ENCODE data around the gene TMEM204.

Gene TMEM204

DNA sequence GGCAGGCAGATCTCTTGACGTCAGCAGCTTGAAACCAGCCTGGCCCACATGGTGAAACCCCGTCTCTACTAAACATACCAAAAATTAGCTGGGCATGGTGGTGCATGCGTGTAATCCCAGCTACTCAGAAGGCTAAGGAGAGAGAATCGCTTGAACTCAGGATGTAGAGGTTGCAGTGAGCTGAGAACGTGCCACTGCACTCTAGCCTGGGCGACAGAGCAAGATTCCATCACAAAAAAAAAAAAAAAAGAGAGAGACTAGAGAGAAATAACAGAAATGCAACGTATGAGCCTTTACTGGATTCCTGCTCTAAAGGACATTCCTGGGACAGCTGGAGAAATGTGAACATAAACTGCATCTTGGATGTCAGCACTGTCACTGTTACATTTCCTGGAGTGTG, 67.6 kb downstream of the TMEM204 start:
- no peak for DNase-seq

DNA sequence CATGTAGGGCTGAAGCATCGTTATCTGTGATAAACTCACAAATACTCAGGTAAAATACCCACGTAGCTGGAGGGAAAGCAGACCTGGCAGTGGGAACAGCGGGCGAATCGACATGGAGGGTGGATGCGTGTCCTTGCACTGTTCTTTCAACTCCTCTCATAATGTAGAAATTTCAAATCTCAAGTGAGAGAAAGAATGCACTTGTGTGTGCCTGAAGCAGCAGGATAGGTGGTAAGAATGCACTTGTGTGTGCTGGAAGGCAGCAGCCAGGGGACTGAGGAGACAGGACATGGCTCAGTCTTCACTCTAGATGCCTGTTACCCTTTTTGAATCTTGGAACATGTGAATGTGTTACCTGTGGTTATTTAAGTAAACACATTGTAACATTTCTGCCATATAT, 68.0 kb downstream of the TMEM204 start:
- DNase-seq: no peak

DNA sequence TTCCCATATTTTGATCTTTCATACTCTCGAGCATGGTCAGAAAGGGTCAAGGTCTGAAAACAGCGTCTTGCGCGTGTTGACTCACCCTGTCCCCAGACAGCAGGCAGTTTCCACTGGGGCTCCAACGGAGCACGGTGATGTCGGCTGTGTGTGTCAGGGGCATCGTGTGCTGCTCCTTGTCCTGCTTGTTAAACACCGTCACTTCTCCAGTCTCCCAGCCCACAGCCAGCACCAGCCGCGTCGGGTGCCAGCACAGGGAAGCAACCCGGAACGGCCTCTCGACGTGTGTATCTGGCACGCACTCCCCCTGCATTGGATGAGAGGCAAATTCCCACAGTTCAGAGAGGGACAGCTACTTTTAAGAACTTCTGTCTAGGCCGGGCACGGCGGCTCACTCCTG, 68.8 kb downstream of the TMEM204 start:
- no peak for DNase-seq

Data from fibroblast of skin of right quadriceps (primary cell).